ENCODE data around the gene PRLR. TPM values are rescaled to one million over a fixed set of nuclear protein-coding genes. Genes with fewer than 3 reads are reported as not detected.

The PRLR gene
- total RNA-seq, 2 donors from 2014 or later, result 1.1 to 7.1 TPM

DNA sequence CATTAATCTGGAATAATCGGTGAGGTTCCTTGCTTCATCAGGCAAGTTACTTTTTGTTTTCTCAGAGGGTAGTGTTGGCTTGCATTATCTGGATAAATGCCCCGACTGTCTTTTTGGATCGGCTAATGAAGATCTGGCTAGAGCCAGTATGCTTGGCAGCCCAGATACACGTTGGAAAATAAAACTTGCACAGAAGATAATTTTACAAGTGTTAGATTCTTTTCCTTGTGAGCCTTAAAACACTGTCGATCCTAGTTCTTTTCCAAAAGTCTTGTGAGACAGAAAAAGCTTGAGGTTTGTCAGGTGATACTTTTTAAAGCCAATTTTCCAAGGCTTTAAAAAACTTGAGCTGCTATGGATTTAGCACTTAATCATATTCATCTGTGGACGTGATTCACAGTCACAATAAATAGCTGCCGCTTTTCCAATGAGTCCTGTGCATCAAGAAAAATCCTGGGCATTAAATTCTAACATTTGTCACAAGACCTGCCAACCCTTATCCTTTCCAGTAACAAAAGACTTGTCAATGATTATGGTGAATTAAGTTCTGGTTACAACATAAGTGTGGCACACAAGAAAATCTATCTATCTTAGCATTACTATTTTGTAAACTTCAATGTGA is 68.5 kb downstream of the PRLR start:
- intact Hi-C loops (cut with DNase I), result no loop called here
- Histone ChIP-seq H3K36me3 (no peaks in the 10 kb centered on the region), H3K4me3 (no peak overlapping the region), H3K27me3 (replicated peaks; ENCODE audit: insufficient read depth) (no peaks in the 10 kb centered on the region), H3K4me1 (replicated peaks) (peaks cover 3% of the 10 kb centered on the region), H3K27ac (no peak overlapping the region), H3K9me3 (no peaks in the 10 kb centered on the region)
- peak; percentile 33 for DNase-seq (ENCODE audit: low spot score)
- 17% methylated on average over 7 of the region's 7 CpGs for WGBS
- TF ChIP-seq POLR2A (IDR thresholded peaks at IDR 0.05) (no peak), POLR2AphosphoS5 (IDR thresholded peaks at IDR 0.05) (peak; percentile 50)

DNA sequence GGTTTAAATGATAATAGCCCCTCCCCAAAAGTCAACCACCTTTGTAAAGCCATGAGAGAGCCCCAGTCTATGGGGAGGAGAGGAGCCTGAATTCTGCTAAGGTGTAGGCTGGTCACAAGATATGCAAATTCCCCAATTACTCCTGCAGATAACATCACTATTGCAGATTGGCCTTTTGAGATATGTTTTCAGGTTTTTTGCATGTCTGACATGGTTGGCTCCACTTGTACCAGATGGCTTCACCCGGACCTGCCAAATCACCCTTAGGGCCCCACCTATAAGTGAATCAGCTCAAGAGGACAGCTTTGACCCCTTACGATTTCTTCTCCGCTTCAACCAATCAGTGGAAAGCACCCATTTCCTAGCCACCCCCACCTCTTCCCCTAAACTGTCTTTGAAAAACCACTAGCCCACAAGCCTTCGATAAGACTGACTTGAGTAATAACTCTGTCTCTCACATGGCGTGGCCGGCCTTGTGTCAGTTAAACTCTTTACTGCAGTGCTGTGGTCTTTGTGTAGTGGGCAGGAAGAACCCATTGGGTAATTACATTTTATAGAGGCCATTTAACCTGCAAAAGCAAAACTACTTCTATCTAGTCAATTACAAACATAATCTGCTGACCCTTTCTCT is 69.7 kb downstream of the PRLR start:
- Histone ChIP-seq H3K4me1 (replicated peaks) (peaks cover 3% of the 10 kb centered on the region), H3K9me3 (no peaks in the 10 kb centered on the region), H3K27ac (no peak overlapping the region), H3K27me3 (replicated peaks; ENCODE audit: insufficient read depth) (no peaks in the 10 kb centered on the region), H3K36me3 (no peaks in the 10 kb centered on the region), H3K4me3 (no peak overlapping the region)
- intact Hi-C loops (cut with DNase I), result no loop called here
- WGBS, result 88% methylated on average over 6 of the region's 6 CpGs
- TF ChIP-seq POLR2AphosphoS5 (IDR thresholded peaks at IDR 0.05) (no peak), POLR2A (IDR thresholded peaks at IDR 0.05) (no peak)
- TF ChIP-seq, protein P1, sequence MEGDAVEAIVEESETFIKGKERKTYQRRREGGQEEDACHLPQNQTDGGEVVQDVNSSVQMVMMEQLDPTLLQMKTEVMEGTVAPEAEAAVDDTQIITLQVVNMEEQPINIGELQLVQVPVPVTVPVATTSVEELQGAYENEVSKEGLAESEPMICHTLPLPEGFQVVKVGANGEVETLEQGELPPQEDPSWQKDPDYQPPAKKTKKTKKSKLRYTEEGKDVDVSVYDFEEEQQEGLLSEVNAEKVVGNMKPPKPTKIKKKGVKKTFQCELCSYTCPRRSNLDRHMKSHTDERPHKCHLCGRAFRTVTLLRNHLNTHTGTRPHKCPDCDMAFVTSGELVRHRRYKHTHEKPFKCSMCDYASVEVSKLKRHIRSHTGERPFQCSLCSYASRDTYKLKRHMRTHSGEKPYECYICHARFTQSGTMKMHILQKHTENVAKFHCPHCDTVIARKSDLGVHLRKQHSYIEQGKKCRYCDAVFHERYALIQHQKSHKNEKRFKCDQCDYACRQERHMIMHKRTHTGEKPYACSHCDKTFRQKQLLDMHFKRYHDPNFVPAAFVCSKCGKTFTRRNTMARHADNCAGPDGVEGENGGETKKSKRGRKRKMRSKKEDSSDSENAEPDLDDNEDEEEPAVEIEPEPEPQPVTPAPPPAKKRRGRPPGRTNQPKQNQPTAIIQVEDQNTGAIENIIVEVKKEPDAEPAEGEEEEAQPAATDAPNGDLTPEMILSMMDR (IDR thresholded peaks at IDR 0.05), result no peak
- DNase-seq (ENCODE audit: low spot score), result no peak

DNA sequence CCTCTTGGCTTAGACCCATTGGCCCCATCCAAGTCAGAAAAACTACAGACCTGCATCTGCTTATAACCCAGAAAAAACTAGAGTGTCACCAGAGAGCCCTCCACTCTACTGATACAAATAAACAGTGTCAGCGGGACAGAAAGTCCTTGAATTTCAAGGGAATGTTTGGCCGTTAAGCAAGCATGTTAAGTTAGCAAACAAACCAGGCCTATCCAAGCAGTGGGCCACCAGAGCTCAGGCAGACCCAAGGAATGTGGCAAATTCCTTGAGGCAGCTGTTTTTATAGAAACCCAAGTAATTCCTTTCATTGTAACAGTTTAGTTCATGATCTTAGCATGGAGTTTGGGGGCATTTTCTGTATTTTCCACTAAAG is 70.9 kb downstream of the PRLR start:
- intact Hi-C loops (cut with DNase I), result no loop called here
- DNase-seq (ENCODE audit: low spot score), result peak; percentile 9

DNA sequence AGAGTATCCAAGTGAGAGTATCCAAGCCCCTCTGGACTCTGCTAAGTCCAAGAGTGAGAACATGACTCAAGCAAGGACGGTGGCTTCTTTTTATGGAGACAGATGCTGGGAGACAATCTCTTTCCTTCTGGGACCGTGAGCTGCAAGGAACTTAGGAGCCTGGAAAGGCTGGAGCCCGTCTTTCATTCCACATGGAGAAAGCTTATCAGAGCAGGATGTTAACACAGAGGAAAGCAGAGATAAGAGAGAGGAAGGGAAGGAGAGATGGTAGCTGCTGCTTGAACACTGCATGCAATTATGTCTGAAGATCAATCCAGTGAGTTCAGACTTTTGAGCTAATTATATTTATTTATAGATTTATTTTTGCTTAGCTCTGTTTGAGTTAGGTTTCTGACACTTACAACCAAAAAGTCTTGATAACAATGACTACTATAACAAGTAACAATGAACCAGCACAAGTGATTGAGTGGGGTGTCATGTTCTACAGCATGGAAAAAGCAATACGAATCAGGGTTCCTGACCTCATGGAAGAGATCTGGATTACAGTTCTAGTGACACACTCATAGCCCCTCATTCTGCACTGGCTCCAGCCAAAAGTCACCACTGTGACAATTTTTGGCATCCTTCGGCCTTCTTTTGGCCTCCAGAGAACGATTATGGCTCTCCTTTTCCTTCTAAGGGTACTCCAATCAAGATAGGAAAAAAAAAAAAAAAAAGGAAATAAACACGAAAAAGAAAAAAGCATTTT is 71.5 kb downstream of the PRLR start:
- H3K9me3 ChIP-seq, result no peaks in the 10 kb centered on the region
- TF ChIP-seq POLR2AphosphoS5 (IDR thresholded peaks at IDR 0.05), result no peak
- TF ChIP-seq, protein P1 (IDR thresholded peaks at IDR 0.05), result no peak
- no peak for TF ChIP-seq POLR2A (IDR thresholded peaks at IDR 0.05)
- H3K4me3 ChIP-seq, result no peak overlapping the region
- DNase-seq (ENCODE audit: low spot score), result no peak
- no peaks in the 10 kb centered on the region for H3K36me3 ChIP-seq
- H3K4me1 ChIP-seq (replicated peaks), result peaks cover 3% of the 10 kb centered on the region
- H3K27me3 ChIP-seq (replicated peaks; ENCODE audit: insufficient read depth), result no peaks in the 10 kb centered on the region
- WGBS, result 60% methylated on average over 7 of the region's 7 CpGs
- intact Hi-C loops (cut with DNase I), result no loop called here
- no peak overlapping the region for H3K27ac ChIP-seq

More for the DNA sequence above, 70.9 kb downstream of the PRLR start:
- Histone ChIP-seq H3K27ac (no peak overlapping the region), H3K4me1 (replicated peaks) (peaks cover 3% of the 10 kb centered on the region), H3K9me3 (no peaks in the 10 kb centered on the region), H3K36me3 (no peaks in the 10 kb centered on the region), H3K4me3 (no peak overlapping the region), H3K27me3 (replicated peaks; ENCODE audit: insufficient read depth) (no peaks in the 10 kb centered on the region)
- TF ChIP-seq POLR2AphosphoS5 (IDR thresholded peaks at IDR 0.05), result peak; percentile 24
- TF ChIP-seq, protein P1 (IDR thresholded peaks at IDR 0.05), result no peak
- 46% methylated on average over 2 of the region's 2 CpGs for WGBS

DNA sequence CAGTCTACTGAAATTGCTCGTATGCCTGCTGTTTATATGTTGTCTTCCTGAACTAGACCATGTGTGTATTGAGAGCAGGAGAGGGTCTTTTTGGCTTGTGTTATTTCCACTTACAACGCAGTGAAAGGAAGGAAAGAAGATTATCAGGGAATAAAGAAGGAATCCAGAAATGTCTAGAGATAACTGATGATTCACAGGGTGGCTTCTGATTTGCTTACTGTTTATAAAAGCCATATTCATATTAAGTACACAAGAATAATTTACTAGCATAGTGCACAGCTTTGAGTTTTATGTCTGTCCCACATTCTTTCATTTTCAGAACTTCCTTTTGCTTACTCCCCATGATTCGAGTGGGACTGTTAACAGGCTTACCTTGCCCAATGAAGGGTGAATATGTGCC is 72.1 kb downstream of the PRLR start:
- Histone ChIP-seq H3K27ac (no peak overlapping the region), H3K27me3 (replicated peaks; ENCODE audit: insufficient read depth) (no peaks in the 10 kb centered on the region), H3K36me3 (no peaks in the 10 kb centered on the region), H3K4me3 (no peak overlapping the region), H3K9me3 (no peaks in the 10 kb centered on the region), H3K4me1 (replicated peaks) (peaks cover 3% of the 10 kb centered on the region)
- TF ChIP-seq, protein P1 (IDR thresholded peaks at IDR 0.05), result no peak
- no peak for TF ChIP-seq POLR2AphosphoS5 (IDR thresholded peaks at IDR 0.05)
- no peak for TF ChIP-seq POLR2A (IDR thresholded peaks at IDR 0.05)
- WGBS, result 80% methylated on average over 3 of the region's 3 CpGs
- DNase-seq (ENCODE audit: low spot score), result no peak
- intact Hi-C loops (cut with DNase I), result no loop called here

Data from prostate gland (tissue), 2 donors.